ENCODE results near the gene IL23R.

IL23R gene

DNA sequence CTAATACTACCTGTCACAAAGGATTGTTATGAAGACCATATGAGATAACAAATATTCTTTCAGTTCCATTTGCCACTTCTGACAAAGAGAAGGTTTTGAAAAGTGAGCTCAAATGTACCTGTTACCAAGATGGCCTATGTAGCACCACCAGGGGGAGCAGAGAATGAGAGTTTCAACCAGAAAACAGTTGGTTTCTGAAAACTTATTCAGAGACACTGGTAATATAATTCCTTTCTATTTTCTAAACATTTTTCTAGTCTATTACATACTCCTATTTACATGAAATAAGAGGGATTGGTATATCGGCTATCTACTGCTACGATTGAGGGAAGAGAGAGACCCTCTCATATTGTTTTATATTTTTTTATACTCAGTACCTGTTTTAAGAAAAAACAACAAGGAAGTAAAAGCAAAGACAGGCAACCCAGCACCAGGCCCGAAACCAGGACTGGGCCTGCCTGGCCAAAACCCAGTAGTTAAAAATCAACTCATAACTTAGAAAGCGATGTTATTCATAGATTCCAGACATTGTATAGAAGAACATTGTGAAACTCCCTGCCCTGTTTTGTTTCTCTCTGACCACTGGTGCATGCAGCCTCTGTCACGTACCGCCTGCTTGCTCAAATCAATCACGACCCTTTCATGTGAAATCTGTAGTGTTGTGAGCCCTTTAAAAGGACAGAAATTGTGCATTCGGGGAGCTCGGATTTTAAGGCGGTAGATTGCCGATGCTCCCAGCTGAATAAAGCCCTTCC is 48.3 kb downstream of the IL23R start:
- DNase-seq (ENCODE audit: extremely low spot score) = no peak
- ChIA-PET CTCF (interaction anchor here (0.6 to 1.3 kb wide), 6 partner anchors 10 to 286 kb away, joined by 3 to 9 read pairs (median 4); no protein-coding TSS in a partner anchor), POLR2A (no interaction called here)
- no peak for TF ChIP-seq FOXK2 (IDR thresholded peaks at IDR 0.05)
- no peak for TF ChIP-seq FOXA1 (IDR thresholded peaks at IDR 0.05)
- TF ChIP-seq SP1 (IDR thresholded peaks at IDR 0.05) = no peak
- TF ChIP-seq L3MBTL2 (conservative IDR thresholded peaks at IDR 0.05) = no peak
- TF ChIP-seq NFRKB (IDR thresholded peaks at IDR 0.05) = no peak
- TF ChIP-seq ZNF384 (IDR thresholded peaks at IDR 0.05) = no peak
- no peak for TF ChIP-seq SUZ12 (IDR thresholded peaks at IDR 0.05)
- TF ChIP-seq CTBP1 (IDR thresholded peaks at IDR 0.05; ENCODE audit: borderline replicate concordance) = no peak
- no peak for TF ChIP-seq ELF4 (IDR thresholded peaks at IDR 0.05)
- no peak for TF ChIP-seq BHLHE40 (IDR thresholded peaks at IDR 0.05; ENCODE audit: borderline replicate concordance)
- TF ChIP-seq, protein P1, sequence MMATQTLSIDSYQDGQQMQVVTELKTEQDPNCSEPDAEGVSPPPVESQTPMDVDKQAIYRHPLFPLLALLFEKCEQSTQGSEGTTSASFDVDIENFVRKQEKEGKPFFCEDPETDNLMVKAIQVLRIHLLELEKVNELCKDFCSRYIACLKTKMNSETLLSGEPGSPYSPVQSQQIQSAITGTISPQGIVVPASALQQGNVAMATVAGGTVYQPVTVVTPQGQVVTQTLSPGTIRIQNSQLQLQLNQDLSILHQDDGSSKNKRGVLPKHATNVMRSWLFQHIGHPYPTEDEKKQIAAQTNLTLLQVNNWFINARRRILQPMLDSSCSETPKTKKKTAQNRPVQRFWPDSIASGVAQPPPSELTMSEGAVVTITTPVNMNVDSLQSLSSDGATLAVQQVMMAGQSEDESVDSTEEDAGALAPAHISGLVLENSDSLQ (IDR thresholded peaks at IDR 0.05) = no peak
- no peak for TF ChIP-seq FOXM1 (IDR thresholded peaks at IDR 0.05; ENCODE audit: borderline replicate concordance)
- no peak for TF ChIP-seq HDGF (IDR thresholded peaks at IDR 0.05; ENCODE audit: borderline replicate concordance)
- TF ChIP-seq TARDBP (IDR thresholded peaks at IDR 0.05) = no peak
- no peak for TF ChIP-seq LEF1 (IDR thresholded peaks at IDR 0.05; ENCODE audit: borderline replicate concordance)
- no peak for TF ChIP-seq ARNT (IDR thresholded peaks at IDR 0.05)

DNA sequence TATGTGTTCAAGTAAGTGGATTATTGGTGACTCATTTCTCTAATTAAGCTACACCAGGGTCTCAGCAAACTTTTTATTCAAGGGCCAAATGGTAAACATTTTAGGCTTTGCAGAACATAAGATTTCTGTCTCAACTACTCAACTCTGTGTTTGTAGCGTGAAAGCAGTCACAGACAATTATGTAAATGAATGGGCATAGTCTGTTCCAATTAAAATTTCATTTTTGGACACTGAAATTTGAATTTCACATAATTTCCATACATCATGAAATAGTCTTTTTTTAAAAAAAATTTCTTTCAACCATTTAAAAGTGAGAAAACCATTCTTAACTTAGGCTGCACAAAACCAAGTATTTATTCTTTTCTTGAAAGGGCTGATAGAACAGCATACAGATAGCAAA is 50.1 kb downstream of the IL23R start:
- DNase-seq (ENCODE audit: extremely low spot score) = no peak
- TF ChIP-seq FOXA1 (IDR thresholded peaks at IDR 0.05) (no peak), NFRKB (IDR thresholded peaks at IDR 0.05) (no peak), CTBP1 (IDR thresholded peaks at IDR 0.05; ENCODE audit: borderline replicate concordance) (no peak), BHLHE40 (IDR thresholded peaks at IDR 0.05; ENCODE audit: borderline replicate concordance) (no peak)
- CTCF ChIA-PET = interaction anchor here (0.5 to 0.6 kb wide), 2 partner anchors 124 to 357 kb away, joined by 3 to 5 read pairs; no protein-coding TSS in a partner anchor
- POLR2A ChIA-PET = no interaction called here

DNA sequence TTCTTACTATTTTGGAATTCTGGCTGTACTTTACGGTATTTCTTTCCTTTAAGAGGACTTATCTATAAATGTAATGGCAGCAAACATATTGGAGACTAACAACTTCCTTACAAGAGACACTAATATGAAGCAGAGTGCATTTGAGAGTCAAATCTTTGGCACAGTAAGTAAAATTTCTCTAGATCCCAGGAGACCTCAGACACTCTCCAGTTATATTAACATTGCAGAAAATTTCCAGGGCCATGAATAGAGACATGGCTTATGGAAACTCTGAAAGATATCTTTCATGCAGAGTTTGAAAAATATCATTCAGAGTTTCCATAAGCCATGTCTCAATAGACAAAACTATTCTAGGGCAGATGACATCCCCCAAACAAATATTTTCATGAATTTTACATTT is 51.2 kb downstream of the IL23R start:
- no peak for TF ChIP-seq LEF1 (IDR thresholded peaks at IDR 0.05; ENCODE audit: borderline replicate concordance)
- POLR2A ChIA-PET = no interaction called here
- DNase-seq (ENCODE audit: extremely low spot score) = no peak
- CTCF ChIA-PET = no interaction called here

DNA sequence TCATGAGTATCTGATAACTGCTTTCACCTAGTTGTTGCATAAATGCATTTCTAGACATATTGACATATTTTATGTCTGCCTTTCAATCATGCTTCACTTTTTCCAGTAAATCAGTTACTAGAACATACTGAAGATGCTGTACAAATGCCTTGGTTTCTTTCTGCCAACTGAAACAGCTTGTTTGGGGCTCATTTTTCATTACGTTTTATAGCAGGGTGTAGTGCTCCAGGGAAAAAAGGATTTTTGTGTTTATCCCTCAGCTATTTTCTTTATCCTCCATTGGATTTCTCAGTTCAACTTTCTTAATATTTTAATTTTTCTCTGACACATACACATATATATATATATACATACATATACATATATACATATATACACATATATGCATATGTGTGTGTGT is 51.7 kb downstream of the IL23R start:
- ChIA-PET POLR2A (no interaction called here), CTCF (no interaction called here)
- no peak for DNase-seq (ENCODE audit: extremely low spot score)
- TF ChIP-seq L3MBTL2 (conservative IDR thresholded peaks at IDR 0.05) (no peak), HDGF (IDR thresholded peaks at IDR 0.05; ENCODE audit: borderline replicate concordance) (no peak), BHLHE40 (IDR thresholded peaks at IDR 0.05; ENCODE audit: borderline replicate concordance) (no peak), SP1 (IDR thresholded peaks at IDR 0.05) (no peak), CTBP1 (IDR thresholded peaks at IDR 0.05; ENCODE audit: borderline replicate concordance) (no peak), FOXA1 (IDR thresholded peaks at IDR 0.05) (no peak), LEF1 (IDR thresholded peaks at IDR 0.05; ENCODE audit: borderline replicate concordance) (no peak), SUZ12 (IDR thresholded peaks at IDR 0.05) (no peak), NFRKB (IDR thresholded peaks at IDR 0.05) (no peak), ZNF384 (IDR thresholded peaks at IDR 0.05) (no peak), ARNT (IDR thresholded peaks at IDR 0.05) (no peak), FOXM1 (IDR thresholded peaks at IDR 0.05; ENCODE audit: borderline replicate concordance) (no peak), ELF4 (IDR thresholded peaks at IDR 0.05) (no peak), FOXK2 (IDR thresholded peaks at IDR 0.05) (no peak), TARDBP (IDR thresholded peaks at IDR 0.05) (no peak)
- TF ChIP-seq, protein P1 (IDR thresholded peaks at IDR 0.05) = no peak

DNA sequence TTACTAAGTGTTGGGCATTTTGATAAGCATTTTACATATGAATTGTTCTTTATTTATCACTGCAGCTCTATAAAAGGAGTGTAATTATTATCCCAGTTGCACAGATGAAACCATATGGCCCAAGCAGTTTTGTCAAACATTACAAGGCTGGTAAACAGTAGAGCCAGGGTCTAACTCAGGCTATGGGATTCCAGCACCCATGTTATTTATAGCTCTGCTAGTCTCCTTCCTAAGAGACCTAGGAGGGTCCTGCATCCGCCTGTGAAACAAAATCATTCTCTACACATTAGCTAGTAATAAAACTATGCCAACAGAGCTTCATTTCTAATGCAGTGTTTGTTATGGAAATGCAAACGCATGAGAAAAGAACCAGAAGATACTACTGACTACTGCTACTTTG is 58.6 kb downstream of the IL23R start:
- POLR2A ChIA-PET = no interaction called here
- no peak for DNase-seq (ENCODE audit: extremely low spot score)
- CTCF ChIA-PET = interaction anchor here (0.6 to 1.2 kb wide), 3 partner anchors 11 to 13 kb away, joined by 3 to 4 read pairs (median 4); no protein-coding TSS in a partner anchor
- TF ChIP-seq ARNT (IDR thresholded peaks at IDR 0.05) (no peak), BHLHE40 (IDR thresholded peaks at IDR 0.05; ENCODE audit: borderline replicate concordance) (no peak), ZNF384 (IDR thresholded peaks at IDR 0.05) (no peak), SP1 (IDR thresholded peaks at IDR 0.05) (no peak), FOXM1 (IDR thresholded peaks at IDR 0.05; ENCODE audit: borderline replicate concordance) (no peak), HDGF (IDR thresholded peaks at IDR 0.05; ENCODE audit: borderline replicate concordance) (no peak), CTBP1 (IDR thresholded peaks at IDR 0.05; ENCODE audit: borderline replicate concordance) (no peak), SUZ12 (IDR thresholded peaks at IDR 0.05) (no peak), ELF4 (IDR thresholded peaks at IDR 0.05) (no peak), NFRKB (IDR thresholded peaks at IDR 0.05) (no peak), FOXK2 (IDR thresholded peaks at IDR 0.05) (no peak), TARDBP (IDR thresholded peaks at IDR 0.05) (no peak), FOXA1 (IDR thresholded peaks at IDR 0.05) (no peak), LEF1 (IDR thresholded peaks at IDR 0.05; ENCODE audit: borderline replicate concordance) (no peak), L3MBTL2 (conservative IDR thresholded peaks at IDR 0.05) (no peak)
- TF ChIP-seq, protein P1 (IDR thresholded peaks at IDR 0.05) = no peak

DNA sequence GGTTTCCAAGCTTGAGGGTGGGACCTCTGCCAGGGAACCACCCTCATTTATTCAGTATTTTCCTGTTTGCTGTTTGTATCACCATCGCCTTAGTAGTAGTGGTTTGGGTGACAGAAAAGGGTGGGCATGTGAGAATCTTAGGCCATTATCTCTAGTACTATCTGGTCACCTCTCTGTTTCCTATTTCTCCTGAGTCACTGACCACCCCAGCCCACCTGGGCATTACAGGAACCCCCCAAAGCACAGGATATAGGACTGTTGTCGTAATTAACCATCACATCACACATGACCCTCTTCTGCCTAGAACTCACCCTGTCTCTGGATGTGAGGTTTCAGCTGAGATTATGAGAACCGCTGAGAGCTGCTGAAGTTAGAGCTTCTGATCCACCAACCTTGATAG is 60.4 kb downstream of the IL23R start:
- ChIA-PET CTCF (interaction anchor here (0.6 kb wide), 1 partner anchor 1902 kb away, joined by 3 read pairs; no protein-coding TSS in a partner anchor), POLR2A (no interaction called here)
- DNase-seq (ENCODE audit: extremely low spot score) = no peak
- TF ChIP-seq, protein P1 (IDR thresholded peaks at IDR 0.05) = no peak
- TF ChIP-seq FOXK2 (IDR thresholded peaks at IDR 0.05) (no peak), BHLHE40 (IDR thresholded peaks at IDR 0.05; ENCODE audit: borderline replicate concordance) (no peak), FOXM1 (IDR thresholded peaks at IDR 0.05; ENCODE audit: borderline replicate concordance) (no peak), SUZ12 (IDR thresholded peaks at IDR 0.05) (no peak), ELF4 (IDR thresholded peaks at IDR 0.05) (no peak), SP1 (IDR thresholded peaks at IDR 0.05) (no peak)
